K562 (cell line): Measurements from ENCODE around the gene TTC21A. TPM values are rescaled to one million over a fixed set of nuclear protein-coding genes. Genes with fewer than 3 reads are reported as not detected.

ENCODE experiments used
- ATAC-seq: fragments of 200-7000 bp; cut with Tn5 transposase; 3 replicates; pipeline ENCODE4 v1.9.1; 2020; ENCODE audit warnings: moderate library complexity
- BruUV-seq: library from RNA; stranded (reverse); fragments of 400-500 nt; replicated peaks from 2 replicates; lab custom pipeline; 2021; lab: Mats Ljungman, UMichigan
- CTCF ChIA-PET: fragments of 300-600 bp; formaldehyde crosslinking; extraction: SDS; loops from one replicate; lab custom pipeline; 2021; ENCODE audit warnings: low intra/inter-chr PET ratio; lab: Yijun Ruan, JAX
- POLR2A ChIA-PET: fragments of 300-600, 350-650 bp; sonication (Branson Sonifier 250); formaldehyde crosslinking; extraction: SDS; loops from one replicate; lab custom pipeline; 2021; ENCODE audit warnings: antibody characterized with exemption, inconsistent platforms; lab: Yijun Ruan, JAX
- DNase-seq, 4 experiments: peaks; one replicate each; pipeline versions ENCODE4 v3.0.0 to v3.0.0-alpha.2; 2011 to 2018; ENCODE audit warnings: low spot score in 3 of 4, mixed read lengths in 3 of 4; ENCODE audit errors: extremely low read depth in 1 of 4
- FAIRE-seq: peaks from 2 replicates; lab custom pipeline; 2011; peaks lifted over from hg19 to GRCh38; lab: Jason Lieb, UNC
- H2AFZ ChIP-seq: 2 replicates; pipeline ENCODE4 v1.6.0; 2011; ENCODE audit warnings: low read depth, low read length, control low read depth, inconsistent platforms
- H3K27ac ChIP-seq: fragments of 200-600 bp; 3 replicates; pipeline ENCODE4 v1.8.0; 2011; ENCODE audit warnings: low read depth, mild to moderate bottlenecking, control low read depth, inconsistent platforms, low read length, moderate library complexity, mixed read lengths; ENCODE audit errors: extremely low read depth
- H3K27me3 ChIP-seq, 2 experiments: fragments of 300-600 bp in 1 of 2; 2 replicates in 1 of 2; 3 replicates in 1 of 2; pipeline versions ENCODE4 v1.6.0 to v1.8.0; 2011; ENCODE audit warnings: inconsistent platforms in 2 of 2, low read length in 2 of 2, mild to moderate bottlenecking in 1 of 2, mixed read lengths in 1 of 2, moderate library complexity in 1 of 2; ENCODE audit not compliant: control insufficient read depth in 2 of 2, insufficient read depth in 2 of 2
- H3K36me3 ChIP-seq: fragments of 300-600 bp; 3 replicates; pipeline ENCODE4 v1.8.0; 2011; ENCODE audit warnings: mild to moderate bottlenecking, low read length, inconsistent platforms; ENCODE audit not compliant: control insufficient read depth, insufficient read depth
- H3K4me1 ChIP-seq, 2 experiments: fragments of 200-600 bp in 1 of 2; replicated peaks in 1 of 2; 2 replicates in 1 of 2; 3 replicates in 1 of 2; pipeline versions ENCODE4 v1.5.1 to v1.8.0; 2011; ENCODE audit warnings: inconsistent platforms in 2 of 2, low read length in 2 of 2, mild to moderate bottlenecking in 1 of 2, mixed read lengths in 1 of 2, moderate library complexity in 1 of 2; ENCODE audit not compliant: control insufficient read depth in 2 of 2, insufficient read depth in 2 of 2
- H3K4me2 ChIP-seq: 2 replicates; pipeline ENCODE4 v1.6.1; 2011; ENCODE audit warnings: low read length, control low read depth, inconsistent platforms, mixed read lengths; ENCODE audit not compliant: insufficient read depth
- H3K4me3 ChIP-seq: fragments of 200-600 bp; sonication (generic), shearing (Covaris generic); 2 replicates; pipeline ENCODE4 v1.5.1; 2016; ENCODE audit warnings: control low read depth, inconsistent platforms
- H3K79me2 ChIP-seq: fragments of 200-600 bp; 3 replicates; pipeline ENCODE4 v1.8.0; 2011; ENCODE audit warnings: low read length, inconsistent platforms; ENCODE audit not compliant: control insufficient read depth, insufficient read depth
- H3K9ac ChIP-seq, 2 experiments: 2 replicates each; pipeline versions ENCODE4 v1.6.0 to v1.6.1; 2011; ENCODE audit warnings: low read depth in 2 of 2, low read length in 2 of 2, control low read depth in 1 of 2, inconsistent platforms in 1 of 2, mild to moderate bottlenecking in 1 of 2, mixed read lengths in 1 of 2; ENCODE audit not compliant: insufficient read depth in 1 of 2
- H3K9me1 ChIP-seq: one replicate; pipeline ENCODE4 v1.6.0; 2011; ENCODE audit warnings: inconsistent platforms, mild to moderate bottlenecking, low read length, moderate library complexity; ENCODE audit not compliant: control insufficient read depth, insufficient read depth
- H3K9me3 ChIP-seq: replicated peaks from 2 replicates; pipeline ENCODE4 v1.5.1; 2011; ENCODE audit warnings: low read depth, low read length, inconsistent platforms; ENCODE audit not compliant: control insufficient read depth, insufficient read depth
- H4K20me1 ChIP-seq: replicated peaks from 2 replicates; pipeline ENCODE4 v1.6.1; 2011; ENCODE audit warnings: low read length, inconsistent platforms, mixed read lengths; ENCODE audit not compliant: control insufficient read depth, insufficient read depth
- ARID1B ChIP-seq: fragments of 450-650 bp; IDR thresholded peaks from 2 replicates; pipeline ENCODE4 v1.6.1; 2016; ENCODE audit warnings: antibody characterized with exemption, mild to moderate bottlenecking, inconsistent platforms
- ERF ChIP-seq: fragments of 450-650 bp; formaldehyde crosslinking; IDR thresholded peaks from 2 replicates; pipeline ENCODE4 v1.4.0; 2020; ENCODE audit warnings: mild to moderate bottlenecking, mixed read lengths
- ETV5 ChIP-seq: sonication (generic); formaldehyde crosslinking; IDR thresholded peaks from 2 replicates; pipeline ENCODE4 v1.4.0; 2020; ENCODE audit warnings: low read depth, mild to moderate bottlenecking, missing genetic modification reagents
- GTF2E2 ChIP-seq: fragments of 200-800 bp; sonication (Bioruptor generic); IDR thresholded peaks from 2 replicates; pipeline ENCODE4 v1.6.1; 2016; ENCODE audit warnings: missing genetic modification characterization, missing compliant biosample characterization
- HDAC8 ChIP-seq: fragments of 450-650 bp; IDR thresholded peaks from 2 replicates; pipeline ENCODE4 v1.6.1; 2016; ENCODE audit warnings: mild to moderate bottlenecking, missing genetic modification characterization, moderate library complexity, missing compliant biosample characterization
- MCM2 ChIP-seq: fragments of 450-650 bp; IDR thresholded peaks from 2 replicates; pipeline ENCODE4 v1.6.1; 2017; ENCODE audit warnings: low read depth, mild to moderate bottlenecking
- NFYB ChIP-seq: IDR thresholded peaks from 2 replicates; pipeline ENCODE4 v1.6.1; 2011; ENCODE audit warnings: mild to moderate bottlenecking, moderate library complexity; ENCODE audit not compliant: insufficient read length; ENCODE audit errors: extremely low read depth
- NR2F6 ChIP-seq: fragments of 450-650 bp; formaldehyde crosslinking; IDR thresholded peaks from 2 replicates; pipeline ENCODE4 v1.4.0; 2020; ENCODE audit warnings: mild to moderate bottlenecking
- PPARD ChIP-seq: fragments of 250-450 bp; sonication (Bioruptor Pico); IDR thresholded peaks from 2 replicates; pipeline ENCODE4 v1.8.0; 2022; ENCODE audit warnings: inconsistent platforms, mild to moderate bottlenecking, moderate library complexity
- SRSF9 ChIP-seq: fragments of 200-400 bp; formaldehyde crosslinking; IDR thresholded peaks from 2 replicates; pipeline ENCODE4 v1.6.1; 2017; ENCODE audit warnings: low read depth, low read length, borderline replicate concordance
- ZNF140 ChIP-seq: fragments of 250-450 bp; sonication (Bioruptor Pico); IDR thresholded peaks from 2 replicates; pipeline ENCODE4 v1.8.0; 2021; ENCODE audit warnings: moderate library complexity, mild to moderate bottlenecking, inconsistent platforms
- ZNF263 ChIP-seq: sonication (generic); formaldehyde crosslinking; IDR thresholded peaks from 2 replicates; pipeline ENCODE4 v1.8.0; 2022; ENCODE audit warnings: mild to moderate bottlenecking, missing genetic modification reagents, borderline replicate concordance
- ZNF696 ChIP-seq: fragments of 250-450 bp; sonication (Bioruptor Pico); conservative IDR thresholded peaks from 2 replicates; pipeline ENCODE4 v1.4.0; 2020; ENCODE audit warnings: mild to moderate bottlenecking, moderate library complexity
- ZNF79 ChIP-seq: fragments of 250-450 bp; sonication (Bioruptor Pico); IDR thresholded peaks from 2 replicates; pipeline ENCODE4 v1.4.0; 2020; ENCODE audit warnings: low read depth, mild to moderate bottlenecking, moderate library complexity
- WGBS: fragments of 100-300 bp; shearing (Covaris generic); methylation state at CpG from one replicate; pipeline ENCODE4 v1.1.6; 2016; ENCODE audit warnings: low coverage, mixed read lengths; ENCODE audit not compliant: insufficient coverage; ENCODE audit errors: missing lambda C conversion rate; 5-methylcytosine and 5-hydroxymethylcytosine counted together
- in situ Hi-C: fragments of 300-500 bp; cut with MboI; formaldehyde crosslinking; loops from 4 replicates; pipeline ENCODE4 v1.15.0; 2018; ENCODE audit warnings: inconsistent platforms, mixed read lengths
- intact Hi-C: fragments of 100-400 bp; cut with micrococcal nuclease; formaldehyde crosslinking; loops from 2 replicates; pipeline ENCODE4 v1.14.2; 2022
- polyA plus RNA-seq, 8 experiments: library from polyadenylated mRNA; depleted of rRNA in 4 of 8; stranded (reverse) in 5 of 8; unstranded in 3 of 8; fragments of >200 nt; fragmentation: Nextera tagmentation in 2 of 8; fragmentation: Illumina TruSeq in 1 of 8; extraction: Ambion mirVana in 2 of 8; extraction: Trizol in 1 of 8; gene quantifications; 2 replicates each; pipeline versions ENCODE4 v1.2.1 to v1.2.3, GENCODE V29; 2011 to 2014; ENCODE audit warnings: inconsistent platforms in 1 of 8, missing spikeins in 1 of 8
- total RNA-seq, 7 experiments: library from RNA; depleted of rRNA in 6 of 7; stranded (reverse); fragments of >200 nt in 6 of 7; fragmentation: Illumina TruSeq in 2 of 7; extraction: Trizol in 2 of 7; gene quantifications; 2 replicates each; pipeline versions ENCODE4 v1.2.1 to v1.2.3, GENCODE V29; 2011 to 2021; ENCODE audit warnings: low replicate concordance in 1 of 7
- TF ChIP-seq, protein P1 (sequence below): fragments of 250-450 bp; sonication (Bioruptor Pico); IDR thresholded peaks from 2 replicates; pipeline ENCODE4 v1.5.1; 2021; ENCODE audit warnings: mild to moderate bottlenecking
- TF ChIP-seq, protein P2 (sequence below): sonication (generic); formaldehyde crosslinking; IDR thresholded peaks from 2 replicates; pipeline ENCODE4 v1.8.0; 2022; ENCODE audit warnings: mild to moderate bottlenecking, missing genetic modification reagents, borderline replicate concordance

The TTC21A gene
- total and polyA plus RNA-seq, 9 of the 15 experiments (the other 6 are each of a cell fraction or from before 2014, with no cell fraction given) = 0.22 to 1.4 (median 0.70) TPM

DNA sequence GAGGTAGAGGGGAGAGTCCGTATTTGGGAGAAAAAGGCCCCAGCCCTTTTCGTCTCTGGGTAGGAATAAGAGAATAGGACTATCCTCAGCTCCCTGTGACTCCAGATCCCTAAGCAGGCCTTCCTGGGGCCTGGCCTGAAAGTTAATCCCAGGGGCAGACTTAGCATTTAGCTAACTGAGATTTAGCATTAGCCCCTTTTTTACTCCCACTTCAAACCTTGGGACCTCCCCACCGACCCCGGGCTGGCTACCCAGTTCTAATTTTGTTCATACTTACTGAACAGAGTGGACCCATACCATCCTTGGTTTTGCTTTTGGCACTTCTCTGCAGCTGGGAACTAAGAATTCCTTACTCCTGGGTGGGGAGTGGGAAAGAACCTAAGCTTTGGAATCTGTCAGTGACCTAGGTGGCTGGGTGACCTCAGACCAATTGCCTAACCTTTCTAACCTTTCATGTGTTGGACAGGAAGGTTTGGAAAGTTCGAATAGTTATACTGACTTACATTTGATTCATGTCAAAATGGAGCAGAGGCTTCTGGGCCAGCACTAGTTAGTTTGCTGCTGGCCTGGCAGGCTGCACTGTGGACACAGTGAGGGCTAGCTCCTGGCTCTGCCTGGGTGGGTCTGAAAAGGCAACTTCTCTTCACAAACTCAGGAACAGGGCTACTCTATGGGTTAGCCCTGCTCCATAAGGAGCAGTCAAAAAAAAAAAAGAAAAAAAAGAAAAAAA, 11.6 kb downstream of the TTC21A start (continued):
- no peak for TF ChIP-seq HDAC8 (tag)
- no peak for TF ChIP-seq NFYB
- TF ChIP-seq ZNF79 (CRISPR knock-in tag) = no peak
- no peak for TF ChIP-seq ERF (CRISPR knock-in tag)
- TF ChIP-seq, protein P1, sequence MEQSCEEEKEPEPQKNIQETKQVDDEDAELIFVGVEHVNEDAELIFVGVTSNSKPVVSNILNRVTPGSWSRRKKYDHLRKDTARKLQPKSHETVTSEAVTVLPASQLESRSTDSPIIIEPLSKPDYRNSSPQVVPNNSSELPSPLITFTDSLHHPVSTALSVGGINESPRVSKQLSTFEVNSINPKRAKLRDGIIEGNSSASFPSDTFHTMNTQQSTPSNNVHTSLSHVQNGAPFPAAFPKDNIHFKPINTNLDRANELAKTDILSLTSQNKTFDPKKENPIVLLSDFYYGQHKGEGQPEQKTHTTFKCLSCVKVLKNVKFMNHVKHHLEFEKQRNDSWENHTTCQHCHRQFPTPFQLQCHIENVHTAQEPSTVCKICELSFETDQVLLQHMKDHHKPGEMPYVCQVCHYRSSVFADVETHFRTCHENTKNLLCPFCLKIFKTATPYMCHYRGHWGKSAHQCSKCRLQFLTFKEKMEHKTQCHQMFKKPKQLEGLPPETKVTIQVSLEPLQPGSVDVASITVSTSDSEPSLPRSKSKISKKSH (CRISPR knock-in tag) = no peak
- TF ChIP-seq NR2F6 (CRISPR knock-in tag) = no peak
- no peak for TF ChIP-seq ZNF696 (CRISPR knock-in tag)

DNA sequence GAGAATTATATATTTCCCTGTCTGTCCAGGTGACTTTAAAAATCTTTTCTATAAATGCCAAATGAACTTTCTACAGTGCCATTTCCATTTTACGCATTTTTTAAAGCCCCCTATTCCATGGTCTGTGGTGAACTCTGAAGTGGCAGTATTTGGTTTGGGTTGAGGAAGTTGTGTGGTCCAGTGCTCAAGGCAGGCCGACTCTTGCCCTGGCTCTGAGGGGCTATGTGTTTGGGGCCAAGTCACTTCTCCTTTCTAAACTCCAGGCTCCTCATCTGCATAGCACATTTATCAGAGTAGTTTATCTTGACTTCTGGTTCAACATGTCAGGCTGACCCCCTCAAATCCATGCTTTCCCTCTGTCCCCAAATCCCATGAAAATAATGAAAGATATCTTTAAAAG, 14.1 kb downstream of the TTC21A start:
- ATAC-seq = no peak
- Histone ChIP-seq H3K4me1 (no peaks in the 10 kb centered on the region; a peak in 1 of 5 replicates), H3K9ac (no peak overlapping the region), H2AFZ (no peak overlapping the region), H3K9me1 (no peaks in the 10 kb centered on the region), H4K20me1 (no peaks in the 10 kb centered on the region), H3K4me3 (no peak overlapping the region), H3K79me2 (no peaks in the 10 kb centered on the region), H3K4me2 (no peak overlapping the region), H3K27me3 (no peaks in the 10 kb centered on the region), H3K36me3 (no peaks in the 10 kb centered on the region), H3K9me3 (no peaks in the 10 kb centered on the region), H3K27ac (no peak overlapping the region)
- ChIA-PET CTCF (no interaction called here), POLR2A (interaction anchor here (0.5 to 2.2 kb wide), 4 partner anchors 28 to 171 kb away, joined by 3 to 5 read pairs (median 3); no protein-coding TSS in a partner anchor)
- no TSS peak for BruUV-seq
- in situ Hi-C loops = loop anchor here (10.0 kb wide), 1 partner anchor 263 kb away; the partner anchor contains the start of gene SLC25A38
- WGBS = 34% methylated on average over 2 of the region's 2 CpGs
- no peak for FAIRE-seq
- no peak for DNase-seq
- no peak for TF ChIP-seq GTF2E2 (tag)
- no peak for TF ChIP-seq ETV5
- TF ChIP-seq ZNF263 (CRISPR knock-in tag) = no peak
- no peak for TF ChIP-seq PPARD (CRISPR knock-in tag)
- TF ChIP-seq ZNF140 (CRISPR knock-in tag) = no peak
- TF ChIP-seq, protein P2, sequence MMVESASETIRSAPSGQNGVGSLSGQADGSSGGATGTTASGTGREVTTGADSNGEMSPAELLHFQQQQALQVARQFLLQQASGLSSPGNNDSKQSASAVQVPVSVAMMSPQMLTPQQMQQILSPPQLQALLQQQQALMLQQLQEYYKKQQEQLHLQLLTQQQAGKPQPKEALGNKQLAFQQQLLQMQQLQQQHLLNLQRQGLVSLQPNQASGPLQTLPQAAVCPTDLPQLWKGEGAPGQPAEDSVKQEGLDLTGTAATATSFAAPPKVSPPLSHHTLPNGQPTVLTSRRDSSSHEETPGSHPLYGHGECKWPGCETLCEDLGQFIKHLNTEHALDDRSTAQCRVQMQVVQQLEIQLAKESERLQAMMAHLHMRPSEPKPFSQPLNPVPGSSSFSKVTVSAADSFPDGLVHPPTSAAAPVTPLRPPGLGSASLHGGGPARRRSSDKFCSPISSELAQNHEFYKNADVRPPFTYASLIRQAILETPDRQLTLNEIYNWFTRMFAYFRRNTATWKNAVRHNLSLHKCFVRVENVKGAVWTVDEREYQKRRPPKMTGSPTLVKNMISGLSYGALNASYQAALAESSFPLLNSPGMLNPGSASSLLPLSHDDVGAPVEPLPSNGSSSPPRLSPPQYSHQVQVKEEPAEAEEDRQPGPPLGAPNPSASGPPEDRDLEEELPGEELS = no peak
- TF ChIP-seq ARID1B = no peak
- TF ChIP-seq MCM2 = no peak
- no peak for TF ChIP-seq SRSF9
- intact Hi-C loops = no loop called here
